ENCODE results near the gene IFNG.

GRCh38 chr12:68119250-68119649 is 40.3 kb downstream of the IFNG start:
- TF ChIP-seq CTCF (IDR thresholded peaks at IDR 0.05; ENCODE audit: low read length) (no peak), EZH2 (IDR thresholded peaks at IDR 0.05; ENCODE audit: borderline replicate concordance, low read length) (no peak)
